ENCODE measurements around the gene SARS1. TPM values are rescaled to one million over a fixed set of nuclear protein-coding genes. Genes with fewer than 3 reads are reported as not detected.

SARS1 gene
- total and polyA plus RNA-seq, 2 of the 8 experiments (the other 6 are each of a cell fraction or from before 2014, with no cell fraction given), result 83.1 to 146 TPM

- no peak for TF ChIP-seq JUND (IDR thresholded peaks at IDR 0.05; ENCODE audit: low read length)
- no peak for TF ChIP-seq ATF2 (IDR thresholded peaks at IDR 0.05; ENCODE audit: low read length)
- no peak for TF ChIP-seq POU5F1 (IDR thresholded peaks at IDR 0.05; ENCODE audit: low read depth, low read length)
- TF ChIP-seq BACH1 (IDR thresholded peaks at IDR 0.05; ENCODE audit: low read length), result no peak
- no peak for TF ChIP-seq BRCA1 (IDR thresholded peaks at IDR 0.05; ENCODE audit: low read depth, low read length)
These were observed 61.1 kb downstream of the SARS1 start (continued) for GRCh38 chr1:109274533-109275476.
